IMR-90 (cell line): ENCODE data around the gene TBC1D1. TPM values are rescaled to one million over a fixed set of nuclear protein-coding genes. Genes with fewer than 3 reads are reported as not detected.
A peak's percentile ranks its signal among the peaks of the same experiment; 100 is the strongest.

Experiments used
- ATAC-seq: fragments of 200-7000 bp; cut with Tn5 transposase; 2 replicates; pipeline ENCODE4 v1.9.1; 2020; ENCODE audit warnings: low read depth, mild to moderate bottlenecking, moderate library complexity
- BruUV-seq: library from RNA; stranded (reverse); fragments of 400-500 nt; replicated peaks from 2 replicates; lab custom pipeline; 2021; lab: Mats Ljungman, UMichigan
- CTCF ChIA-PET: fragments of 300-600 bp; formaldehyde crosslinking; extraction: SDS; loops from one replicate; lab custom pipeline; 2021; ENCODE audit warnings: antibody characterized with exemption; lab: Yijun Ruan, JAX
- POLR2A ChIA-PET: fragments of 300-600 bp; sonication (Branson Sonifier 250); formaldehyde crosslinking; loops from one replicate; lab custom pipeline; 2022; ENCODE audit warnings: antibody characterized with exemption; ENCODE audit not compliant: unreplicated experiment; lab: Charles Lee
- DNase-seq: peaks from one replicate; pipeline ENCODE4 v3.0.0; 2013
- H2AFZ ChIP-seq: replicated peaks from 2 replicates; pipeline ENCODE3; 2013; ENCODE audit warnings: low read length, mild to moderate bottlenecking; ENCODE audit not compliant: poor library complexity
- H2AK5ac ChIP-seq: 2 replicates; pipeline ENCODE4 v1.6.1; 2013; ENCODE audit warnings: low read depth, low read length, inconsistent platforms
- H2AK9ac ChIP-seq: replicated peaks from 2 replicates; pipeline ENCODE3; 2013; ENCODE audit warnings: mild to moderate bottlenecking, low read depth, low read length, moderate library complexity; ENCODE audit not compliant: poor library complexity
- H2BK120ac ChIP-seq: 2 replicates; pipeline ENCODE4 v1.6.1; 2013; ENCODE audit warnings: low read depth, low read length, inconsistent platforms
- H2BK15ac ChIP-seq: 3 replicates; pipeline ENCODE4 v1.6.1; 2013; ENCODE audit warnings: low read depth, low read length, inconsistent platforms
- H2BK20ac ChIP-seq: 2 replicates; pipeline ENCODE4 v1.6.1; 2013; ENCODE audit warnings: low read depth, mild to moderate bottlenecking, inconsistent platforms, low read length, moderate library complexity
- H2BK5ac ChIP-seq: 2 replicates; pipeline ENCODE4 v1.6.1; 2013; ENCODE audit warnings: mild to moderate bottlenecking, low read depth, low read length, inconsistent platforms; ENCODE audit not compliant: poor library complexity, severe bottlenecking
- H3K14ac ChIP-seq: replicated peaks from 2 replicates; pipeline ENCODE4 v1.6.1; 2013; ENCODE audit warnings: low read depth, low read length, inconsistent platforms
- H3K18ac ChIP-seq: 2 replicates; pipeline ENCODE4 v1.6.1; 2013; ENCODE audit warnings: low read depth, low read length, control low read depth
- H3K23ac ChIP-seq: 2 replicates; pipeline ENCODE4 v1.6.1; 2013; ENCODE audit warnings: low read depth, low read length, inconsistent platforms
- H3K27ac ChIP-seq: 2 replicates; pipeline ENCODE4 v1.5.1; 2013; ENCODE audit warnings: mild to moderate bottlenecking, control low read depth, low read length; ENCODE audit not compliant: insufficient read depth
- H3K27me3 ChIP-seq: 2 replicates; pipeline ENCODE4 v1.6.1; 2013; ENCODE audit warnings: low read length; ENCODE audit not compliant: control insufficient read depth, insufficient read depth
- H3K36me3 ChIP-seq: 2 replicates; pipeline ENCODE4 v1.6.1; 2013; ENCODE audit warnings: low read length, mixed read lengths; ENCODE audit not compliant: control insufficient read depth, insufficient read depth
- H3K4ac ChIP-seq: 2 replicates; pipeline ENCODE4 v1.6.1; 2013; ENCODE audit warnings: low read depth, low read length, inconsistent platforms
- H3K4me1 ChIP-seq: 2 replicates; pipeline ENCODE4 v1.6.1; 2013; ENCODE audit warnings: low read length, mixed read lengths; ENCODE audit not compliant: control insufficient read depth, insufficient read depth
- H3K4me2 ChIP-seq: 2 replicates; pipeline ENCODE4 v1.6.1; 2013; ENCODE audit warnings: low read depth, mild to moderate bottlenecking, control low read depth, low read length, moderate library complexity
- H3K4me3 ChIP-seq: 2 replicates; pipeline ENCODE4 v1.5.1; 2013; ENCODE audit warnings: low read depth, mild to moderate bottlenecking, control low read depth, low read length, moderate library complexity; ENCODE audit not compliant: insufficient read depth
- H3K56ac ChIP-seq: 2 replicates; pipeline ENCODE4 v1.6.1; 2013; ENCODE audit warnings: low read length, inconsistent platforms; ENCODE audit not compliant: insufficient read depth; ENCODE audit errors: extremely low read depth
- H3K79me1 ChIP-seq, 2 experiments: 2 replicates each; pipeline ENCODE4 v1.6.1; 2013; ENCODE audit warnings: low read length in 2 of 2, inconsistent platforms in 1 of 2, low read depth in 1 of 2
- H3K9ac ChIP-seq: 2 replicates; pipeline ENCODE4 v1.6.1; 2013; ENCODE audit warnings: low read depth, low read length, control low read depth
- H3K9me1 ChIP-seq: 2 replicates; pipeline ENCODE4 v1.6.1; 2013; ENCODE audit warnings: low read length, inconsistent platforms; ENCODE audit not compliant: insufficient read depth
- H3K9me3 ChIP-seq: 2 replicates; pipeline ENCODE4 v1.6.1; 2013; ENCODE audit warnings: low read length; ENCODE audit not compliant: control insufficient read depth, insufficient read depth
- H4K20me1 ChIP-seq: 2 replicates; pipeline ENCODE4 v1.6.1; 2013; ENCODE audit warnings: low read length, inconsistent platforms; ENCODE audit not compliant: insufficient read depth
- H4K5ac ChIP-seq: 2 replicates; pipeline ENCODE4 v1.6.1; 2013; ENCODE audit warnings: mild to moderate bottlenecking, low read depth, low read length, control low read depth
- H4K8ac ChIP-seq, 2 experiments: 2 replicates each; pipeline ENCODE4 v1.6.1; 2013; ENCODE audit warnings: low read depth in 2 of 2, low read length in 2 of 2, control low read depth in 1 of 2, inconsistent platforms in 1 of 2
- H4K91ac ChIP-seq: 2 replicates; pipeline ENCODE4 v1.6.1; 2013; ENCODE audit warnings: low read depth, low read length, inconsistent platforms; ENCODE audit not compliant: insufficient read depth
- BHLHE40 ChIP-seq: fragments of 150-350 bp; IDR thresholded peaks from 2 replicates; pipeline ENCODE4 v1.6.1; 2016; ENCODE audit warnings: mild to moderate bottlenecking, low read depth, low read length
- CEBPB ChIP-seq: IDR thresholded peaks from 2 replicates; pipeline ENCODE4 v1.6.1; 2012; ENCODE audit warnings: low read depth, low read length, improper control_type of control experiment
- CHD1 ChIP-seq: IDR thresholded peaks from 2 replicates; pipeline ENCODE4 v1.6.1; 2012; ENCODE audit warnings: low read depth, low read length, improper control_type of control experiment
- ELK1 ChIP-seq: fragments of 150-350 bp; IDR thresholded peaks from 2 replicates; pipeline ENCODE4 v1.6.1; 2016; ENCODE audit warnings: low read depth, mild to moderate bottlenecking, low read length, moderate library complexity, borderline replicate concordance
- MAFK ChIP-seq: IDR thresholded peaks from 2 replicates; pipeline ENCODE4 v1.6.1; 2012; ENCODE audit warnings: low read depth, low read length, improper control_type of control experiment
- MAZ ChIP-seq: IDR thresholded peaks from 2 replicates; pipeline ENCODE4 v1.6.1; 2012; ENCODE audit warnings: low read depth, mild to moderate bottlenecking, low read length, improper control_type of control experiment, moderate library complexity, borderline replicate concordance
- NFE2L2 ChIP-seq: fragments of 150-350 bp; IDR thresholded peaks from 2 replicates; pipeline ENCODE4 v1.6.1; 2016; ENCODE audit warnings: low read depth, mild to moderate bottlenecking, low read length
- RAD21 ChIP-seq: IDR thresholded peaks from 2 replicates; pipeline ENCODE4 v1.6.1; 2012; ENCODE audit warnings: low read length, improper control_type of control experiment
- RCOR1 ChIP-seq: IDR thresholded peaks from 2 replicates; pipeline ENCODE4 v1.6.1; 2012; ENCODE audit warnings: mild to moderate bottlenecking, low read length, improper control_type of control experiment; ENCODE audit not compliant: insufficient replicate concordance
- RFX5 ChIP-seq: IDR thresholded peaks from 2 replicates; pipeline ENCODE4 v1.8.0; 2012; ENCODE audit warnings: low read depth, mild to moderate bottlenecking, low read length, moderate library complexity
- SMC3 ChIP-seq: fragments of 150-350 bp; IDR thresholded peaks from 2 replicates; pipeline ENCODE4 v1.6.1; 2016; ENCODE audit warnings: low read depth, mild to moderate bottlenecking, antibody characterized with exemption, low read length, moderate library complexity
- USF2 ChIP-seq: fragments of 150-350 bp; IDR thresholded peaks from 2 replicates; pipeline ENCODE4 v1.6.1; 2017; ENCODE audit warnings: mild to moderate bottlenecking, antibody characterized with exemption, low read length, low read depth
- WGBS, 2 experiments: methylation state at CpG; one replicate each; pipeline versions ENCODE4 v1.1.5 to v1.1.7; 2013; ENCODE audit warnings: missing lambda C conversion rate in 2 of 2; ENCODE audit not compliant: insufficient read length in 1 of 2; ENCODE audit errors: extremely low coverage in 2 of 2; 5-methylcytosine and 5-hydroxymethylcytosine counted together
- dilution Hi-C: fragments of 300-500 bp; cut with HindIII; formaldehyde crosslinking; loops from one replicate; pipeline ENCODE4 v1.14.3; 2018; ENCODE audit warnings: low sequenced_read_pairs; ENCODE audit not compliant: unreplicated experiment
- in situ Hi-C: fragments of 300-500 bp; cut with MboI; formaldehyde crosslinking; loops from 3 replicates; pipeline ENCODE4 v1.14.3; 2019; ENCODE audit warnings: low sequenced_read_pairs, inconsistent platforms, mixed read lengths
- intact Hi-C: fragments of 100-400 bp; cut with micrococcal nuclease; formaldehyde crosslinking; loops from 2 replicates; pipeline ENCODE4 v1.10.0; 2022
- polyA plus RNA-seq, 3 experiments: library from polyadenylated mRNA; depleted of rRNA; stranded (reverse); fragments of >200 nt; gene quantifications; 2 replicates each; pipeline ENCODE4 v1.2.3, GENCODE V29; 2012; ENCODE audit warnings: low replicate concordance in 1 of 3
- total RNA-seq: library from RNA; depleted of rRNA; stranded (reverse); fragments of >200 nt; gene quantifications from 2 replicates; pipeline ENCODE4 v1.2.3, GENCODE V29; 2012

Gene TBC1D1
- total and polyA plus RNA-seq, 2 of the 4 experiments (the other 2 are of a cell fraction) = 42.4 to 104 TPM

GRCh38 chr4:38109896-38110295, 219.0 kb downstream of the TBC1D1 start:
- Histone ChIP-seq H2AFZ (no peak overlapping the region), H3K9me1 (peaks cover 15% of the 10 kb centered on the region), H3K18ac (no peak overlapping the region), H4K8ac (peak overlapping the region in 1 of 2 experiments; percentile 9; a peak in 2 of 4 replicates), H2AK9ac (peak overlapping the region; percentile 6), H3K14ac (no peak overlapping the region), H3K23ac (peak overlapping the region; percentile 66; the same call in 1 of the 2 replicates), H3K27me3 (no peaks in the 10 kb centered on the region), H2BK20ac (peak overlapping the region; percentile 23; the same call in 1 of the 2 replicates), H3K4ac (no peak overlapping the region), H2BK5ac (no peak overlapping the region), H2BK15ac (no peak overlapping the region), H3K27ac (no peak overlapping the region), H3K4me1 (peaks cover 17% of the 10 kb centered on the region), H4K5ac (no peak overlapping the region), H4K20me1 (no peaks in the 10 kb centered on the region), H3K4me2 (no peak overlapping the region; the same call in 1 of the 2 replicates), H3K9ac (no peak overlapping the region), H3K56ac (no peak overlapping the region), H2BK120ac (no peak overlapping the region), H4K91ac (0 out of 2 replicates have a peak overlapping the region, but pooled peaks have one; percentile 26), H3K79me1 (peaks cover 5 to 28% of the 10 kb centered on the region in 2 experiments; a peak in 3 of 4 replicates), H3K36me3 (no peaks in the 10 kb centered on the region; the same call in 1 of the 2 replicates), H2AK5ac (0 out of 2 replicates have a peak overlapping the region, but pooled peaks have one; percentile 31), H3K4me3 (no peak overlapping the region), H3K9me3 (no peaks in the 10 kb centered on the region)
- WGBS, 2 experiments = 7% methylated on average over 2 of the region's 6 CpGs; no CpG with 5 or more reads in 1 of the 2 experiments
- POLR2A ChIA-PET = no interaction called here
- TF ChIP-seq BHLHE40 (no peak), MAZ (no peak), RCOR1 (no peak), NFE2L2 (no peak), RAD21 (no peak), CHD1 (no peak), ELK1 (no peak), USF2 (no peak), CEBPB (no peak), SMC3 (no peak), RFX5 (no peak), MAFK (no peak)
- ATAC-seq = peak; percentile 40
- in situ Hi-C loops = no loop called here
- intact Hi-C loops = loop anchor here (2.0 kb wide), 1 partner anchor 31 kb away; no protein-coding TSS in a partner anchor
- dilution Hi-C loops = no loop called here
- no peak for DNase-seq
- BruUV-seq = no TSS peak
- CTCF ChIA-PET = no interaction called here
